Stimulated activated CD4-positive, alpha-beta T cell treated with anti-CD3 and anti-CD28 coated beads, Interleukin-15, amount 100 ng/mL, for 1 hour (primary cell): ENCODE data around the gene GNG12.
"Not testable (repeated sequence)": the region's sequence is repeated elsewhere in the genome, so short reads cannot be mapped to it uniquely, and the experiment has no call there.

ENCODE experiments used
- DNase-seq, 2 donors: peaks; one replicate each; pipeline ENCODE4 v3.0.0-alpha.2; 2020; ENCODE audit warnings: low read depth in 1 of 2, low spot score in 1 of 2

The GNG12 gene

DNA sequence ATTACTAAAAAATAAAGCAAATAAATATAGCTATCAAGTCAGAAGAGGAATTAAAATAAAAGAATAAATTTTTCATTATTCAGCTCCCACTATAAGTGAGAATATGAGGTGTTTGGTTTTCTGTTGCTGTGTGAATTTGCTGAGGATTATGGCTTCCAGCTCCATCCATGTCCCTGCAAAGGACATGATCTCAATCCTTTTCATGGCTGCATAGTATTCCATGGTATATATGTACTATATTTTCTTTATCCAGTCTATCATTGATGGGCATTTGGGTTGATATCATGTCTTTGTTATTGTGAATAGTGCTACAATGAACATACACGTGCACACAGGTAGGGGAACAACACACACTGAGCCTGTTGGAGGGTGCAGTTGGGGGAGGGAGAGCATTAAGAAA is 176.1 kb downstream of the GNG12 start:
- not testable (repeated sequence) for DNase-seq

DNA sequence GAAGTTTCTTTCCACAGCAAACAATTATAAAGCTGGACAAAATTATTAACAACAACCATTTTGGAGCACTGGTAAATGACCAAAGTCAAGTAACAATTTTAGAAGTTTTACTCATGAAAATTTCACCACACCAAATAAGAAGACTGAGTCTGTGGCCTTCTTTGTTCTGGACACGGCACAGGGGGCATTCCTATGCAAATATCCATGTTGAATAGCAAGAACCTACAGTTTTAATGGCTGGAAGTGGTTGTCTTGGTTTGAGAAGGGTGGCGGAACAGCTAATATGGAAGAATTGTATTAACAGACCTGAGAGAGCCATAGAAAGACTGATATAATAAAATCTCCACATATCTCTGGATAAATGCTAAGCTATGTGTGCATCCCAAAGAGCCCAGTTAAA is 177.7 kb downstream of the GNG12 start:
- no peak for DNase-seq

DNA sequence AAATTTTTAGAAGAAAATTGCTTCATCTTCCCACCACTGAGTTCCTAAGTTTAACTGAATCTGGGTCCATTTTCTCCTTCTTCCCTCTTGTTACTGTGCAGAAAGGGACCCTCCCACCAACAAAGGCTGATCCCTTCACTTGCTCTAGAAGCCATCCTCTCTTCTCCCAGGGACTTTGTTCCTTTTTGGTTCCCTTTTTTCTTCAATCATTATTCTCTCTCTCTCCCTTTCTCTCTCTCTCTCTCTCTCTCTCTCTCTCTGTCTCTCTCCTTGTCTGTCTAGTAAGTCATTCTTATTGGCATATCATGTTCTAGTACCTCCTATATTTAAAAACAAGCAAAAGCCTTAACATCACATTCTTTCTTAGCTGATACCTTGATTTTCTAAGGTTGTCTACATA is 180.0 kb downstream of the GNG12 start:
- DNase-seq: no peak

- no peak for DNase-seq
Observed at GRCh38 chr1:67652800-67653199, 180.5 kb downstream of the GNG12 start.
